Heart left ventricle (tissue), 16 donors: Measurements from ENCODE around the gene SLC4A2. TPM values are rescaled to one million over a fixed set of nuclear protein-coding genes. Genes with fewer than 3 reads are reported as not detected.
A peak's percentile ranks its signal among the peaks of the same experiment; 100 is the strongest.

Source experiments
- ATAC-seq, 4 donors: fragments of 200-7000 bp; cut with Tn5 transposase; one replicate each; pipeline ENCODE4 v1.9.1; 2020 to 2022; ENCODE audit warnings: moderate library complexity in 4 of 4, mild to moderate bottlenecking in 3 of 4, moderate number of reproducible peaks in 1 of 4
- DNase-seq, 5 donors: peaks; one replicate each; pipeline ENCODE4 v3.0.0-alpha.2; 2020
- H3K27ac ChIP-seq, 12 donors: fragments of 200-600 bp; sonication (generic) in 4 of 12; one replicate each; pipeline versions ENCODE4 v1.5.0 to v1.8.0; 2016 to 2022; ENCODE audit warnings: mild to moderate bottlenecking in 2 of 12
- H3K27me3 ChIP-seq, 9 donors: fragments of 200-600 bp; sonication (generic) in 2 of 9; one replicate each; pipeline versions ENCODE4 v1.5.1 to v1.8.0; 2016 to 2022; ENCODE audit warnings: mild to moderate bottlenecking in 3 of 9
- H3K36me3 ChIP-seq, 9 donors: fragments of 200-600 bp; sonication (generic) in 2 of 9; one replicate each; pipeline versions ENCODE4 v1.5.0 to v1.8.0; 2018 to 2022; ENCODE audit warnings: mild to moderate bottlenecking in 2 of 9
- H3K4me1 ChIP-seq, 12 donors: fragments of 200-600 bp; sonication (generic) in 4 of 12; one replicate each; pipeline versions ENCODE4 v1.5.0 to v1.8.0; 2016 to 2022; ENCODE audit warnings: mild to moderate bottlenecking in 3 of 12
- H3K4me3 ChIP-seq, 12 donors: fragments of 200-600 bp; sonication (generic) in 4 of 12; one replicate each; pipeline versions ENCODE4 v1.5.0 to v1.8.0; 2017 to 2022; ENCODE audit warnings: mild to moderate bottlenecking in 9 of 12, moderate library complexity in 4 of 12
- H3K9me3 ChIP-seq, 12 donors: fragments of 200-600 bp; sonication (generic) in 4 of 12; one replicate each; pipeline versions ENCODE4 v1.5.0 to v1.8.0; 2016 to 2022; ENCODE audit warnings: mild to moderate bottlenecking in 1 of 12
- POLR2A ChIP-seq, 2 donors: fragments of 450-650 bp; IDR thresholded peaks; one replicate each; pipeline ENCODE4 v1.6.1; 2017; ENCODE audit warnings: antibody characterized with exemption in 2 of 2, mild to moderate bottlenecking in 2 of 2, moderate library complexity in 2 of 2
- WGBS, 4 donors: extraction: QIAGEN DNeasy Blood & Tissue Kit in 2 of 4; methylation state at CpG; one replicate each; pipeline versions ENCODE4 v1.1.5 to v1.1.7; 2013 to 2018; 5-methylcytosine and 5-hydroxymethylcytosine counted together
- intact Hi-C, 10 donors: fragments of 100-400 bp; cut with DNase I; formaldehyde crosslinking; loops; one replicate each; pipeline versions ENCODE4 v1.11.1 to v1.14.2; 2022
- polyA plus RNA-seq, 2 donors: library from polyadenylated mRNA; stranded (reverse); fragments of 200-250 nt; gene quantifications; one replicate each; pipeline ENCODE4 v1.2.3, GENCODE V29; 2013
- total RNA-seq, 9 donors: library from RNA; depleted of rRNA in 2 of 9; stranded (reverse); fragments of >200 nt in 2 of 9; fragmentation: NEBNext Ultra II Directional in 3 of 9; extraction: Animal tissue kit (Norgen Biotek cat#: 25700) in 3 of 9; gene quantifications; one replicate each; pipeline versions ENCODE4 v1.1.0 to v1.2.4, GENCODE V29; 2016 to 2023
- TF ChIP-seq, protein P1 (sequence below), 12 donors: fragments of 200-600 bp; sonication (generic) in 4 of 12; IDR thresholded peaks; one replicate each; pipeline versions ENCODE4 v1.5.0 to v1.8.0; 2018 to 2022; ENCODE audit warnings: antibody characterized with exemption in 12 of 12, mild to moderate bottlenecking in 5 of 12
- donor health status: ischemic (EF 13 %, LVEDD 7.1; RV severe dilation, severe dysfunction).
- donor health status: healthy with polysubstance abuse.
- donor health status: DM: no; HTN: yes; CAD: no.
- donor health status: DM: no; HTN: no; CAD: no.
- donor health status: ischemic (EF 25% LVEDD 6.9; RV normal size, moderate dysfunction).
- donor health status: ischemic (EF 25% LVEDD 5.7; RV mildly dilated, moderate dysfunction).
- donor health status: healthy.
- donor health status: DM: yes; HTN: yes; CAD: no.
- donor health status: ischemic (EF 35%, LVEDD 5.7; RV mildly dilated, moderate dysfunction).
- donor health status: nonischemic (EF 11% LVEDD 7.7; RV severe dilation, severe dysfunction).
- donor health status: DM: yes; HTN: yes; CAD: no.
- donor health status: PGD.
- donor health status: ischemic (EF 29% LVEDD 5.4; RV normal size, mild dysfunction).
- donor health status: nonischemic (EF 23%, LVEDD 6.1; RV moderate dilation, normal function).

The SLC4A2 gene
- total and polyA plus RNA-seq, 11 donors = 44.1 to 113 (median 68.3) TPM

DNA sequence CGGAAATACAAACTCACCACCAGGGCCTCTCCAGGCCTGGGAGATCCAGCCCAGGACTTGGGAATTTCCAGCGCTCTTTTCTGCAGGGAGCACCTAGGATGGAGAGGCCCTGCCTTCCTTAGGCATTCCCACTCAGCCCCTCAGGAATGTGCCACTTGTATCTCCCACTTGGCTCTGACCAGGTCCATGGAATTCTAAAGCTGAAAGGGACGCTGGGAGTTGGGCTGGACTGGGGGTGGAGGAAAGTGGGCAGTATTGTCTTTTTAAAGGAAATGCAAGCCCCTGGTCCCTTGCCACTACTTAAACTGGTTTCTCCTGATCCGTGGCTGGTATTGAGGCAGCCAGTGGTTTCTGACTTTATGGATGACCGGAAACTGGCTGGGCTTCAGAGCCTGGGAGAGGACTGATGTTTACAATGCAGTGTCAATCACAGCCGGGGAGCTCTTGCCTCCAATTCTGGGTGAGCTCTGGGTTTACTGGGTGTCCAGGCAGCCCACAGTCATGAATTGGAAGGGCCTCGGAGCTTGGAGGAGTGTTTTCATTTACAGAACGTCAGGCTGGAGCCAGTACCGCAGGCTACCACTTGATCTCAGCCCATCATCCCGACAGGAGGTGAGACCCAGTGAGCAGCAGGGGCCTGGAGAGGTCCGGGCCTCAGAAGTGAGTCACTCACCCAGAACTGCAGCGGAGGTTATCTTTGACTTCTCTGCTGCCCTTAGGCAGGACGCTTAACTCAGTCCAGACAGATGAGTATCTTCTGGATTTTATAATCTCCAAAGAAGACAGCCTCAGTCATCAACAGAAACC lies 54.2 kb downstream of the SLC4A2 start:
- no peaks in the 10 kb centered on the region for H3K9me3 ChIP-seq
- intact Hi-C loops = loop anchor here in 9 of 10 donors (2.0 to 10.0 kb wide), 7 partner anchors 49 to 219 kb away; partner anchors contain the start of genes ABCB8 (in 2 of the 9) and ATG9B (in 1 of the 9)
- H3K27ac ChIP-seq = no peak overlapping the region
- 83 to 91% (median 84%) methylated on average over 7 to 13 of the region's 13 CpGs for WGBS, 4 donors
- no peak overlapping the region for H3K4me3 ChIP-seq
- peaks cover 0 to 13% (median 10%) of the 10 kb centered on the region in 9 donors for H3K36me3 ChIP-seq
- DNase-seq (peak in 1 of 5 donors; percentile 52), ATAC-seq (no peak)
- no peak for TF ChIP-seq POLR2A (IDR thresholded peaks at IDR 0.05)
- TF ChIP-seq, protein P1, sequence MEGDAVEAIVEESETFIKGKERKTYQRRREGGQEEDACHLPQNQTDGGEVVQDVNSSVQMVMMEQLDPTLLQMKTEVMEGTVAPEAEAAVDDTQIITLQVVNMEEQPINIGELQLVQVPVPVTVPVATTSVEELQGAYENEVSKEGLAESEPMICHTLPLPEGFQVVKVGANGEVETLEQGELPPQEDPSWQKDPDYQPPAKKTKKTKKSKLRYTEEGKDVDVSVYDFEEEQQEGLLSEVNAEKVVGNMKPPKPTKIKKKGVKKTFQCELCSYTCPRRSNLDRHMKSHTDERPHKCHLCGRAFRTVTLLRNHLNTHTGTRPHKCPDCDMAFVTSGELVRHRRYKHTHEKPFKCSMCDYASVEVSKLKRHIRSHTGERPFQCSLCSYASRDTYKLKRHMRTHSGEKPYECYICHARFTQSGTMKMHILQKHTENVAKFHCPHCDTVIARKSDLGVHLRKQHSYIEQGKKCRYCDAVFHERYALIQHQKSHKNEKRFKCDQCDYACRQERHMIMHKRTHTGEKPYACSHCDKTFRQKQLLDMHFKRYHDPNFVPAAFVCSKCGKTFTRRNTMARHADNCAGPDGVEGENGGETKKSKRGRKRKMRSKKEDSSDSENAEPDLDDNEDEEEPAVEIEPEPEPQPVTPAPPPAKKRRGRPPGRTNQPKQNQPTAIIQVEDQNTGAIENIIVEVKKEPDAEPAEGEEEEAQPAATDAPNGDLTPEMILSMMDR (IDR thresholded peaks at IDR 0.05) = no peak
- H3K4me1 ChIP-seq = peaks cover 0 to 41% (median 23%) of the 10 kb centered on the region in 12 donors
- H3K27me3 ChIP-seq = peaks cover 0 to 5% (median 0%) of the 10 kb centered on the region in 9 donors

DNA sequence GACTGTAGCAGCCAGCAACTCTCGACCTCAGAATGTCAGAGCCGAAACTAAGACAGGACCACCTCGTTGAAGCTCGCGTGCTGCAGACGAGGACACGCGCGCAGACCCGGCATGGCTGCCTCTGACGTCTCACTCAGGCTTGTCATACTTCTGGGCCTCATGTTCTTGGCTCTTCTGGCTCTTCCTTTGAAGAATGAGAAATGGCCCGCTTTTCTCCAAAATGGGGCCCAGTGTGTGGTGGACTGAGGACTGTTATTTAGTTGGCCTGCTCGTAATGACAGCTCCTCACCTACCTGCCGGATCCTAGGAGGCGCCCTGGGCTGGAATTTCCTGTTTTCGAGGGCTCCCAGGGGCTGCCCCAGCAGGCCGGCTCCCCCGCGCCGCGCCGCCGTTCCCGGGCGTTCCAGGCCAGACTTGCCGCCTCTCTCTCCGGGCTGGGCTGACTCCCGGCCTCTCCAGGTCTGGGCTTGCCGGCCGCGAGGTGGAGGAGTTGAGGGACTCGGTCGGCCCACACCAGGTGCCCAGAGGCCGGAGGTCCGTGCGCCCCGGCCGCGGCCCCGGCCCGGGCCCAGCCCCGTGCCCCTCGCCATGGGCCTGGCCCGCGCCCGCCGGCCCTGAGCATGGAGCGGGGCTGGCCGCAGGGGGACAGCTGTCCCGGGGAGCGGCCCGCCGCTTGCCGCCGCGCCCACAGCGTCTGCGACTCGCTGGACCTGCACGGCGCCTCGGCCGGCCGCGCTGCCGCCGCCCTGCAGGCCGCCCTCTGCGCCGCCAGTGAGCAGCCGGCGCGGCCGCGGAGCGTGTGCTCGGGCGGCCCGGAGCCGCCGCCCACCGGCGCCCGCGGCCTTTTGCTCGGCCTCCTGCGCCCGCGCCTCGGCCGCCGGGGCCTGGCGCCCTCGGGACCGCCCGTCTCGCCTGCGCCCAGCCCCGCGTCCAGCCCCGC lies 55.0 kb downstream of the SLC4A2 start:
- peaks cover 0 to 5% (median 0%) of the 10 kb centered on the region in 9 donors for H3K27me3 ChIP-seq
- H3K27ac ChIP-seq = no peak overlapping the region
- peaks cover 0 to 22% (median 19%) of the 10 kb centered on the region in 9 donors for H3K36me3 ChIP-seq
- intact Hi-C loops = loop anchor here in 9 of 10 donors (5.0 to 10.0 kb wide), 6 partner anchors 50 to 220 kb away; partner anchors contain the start of genes ABCB8 (in 1 of the 9) and ATG9B (in 1 of the 9)
- TF ChIP-seq POLR2A (IDR thresholded peaks at IDR 0.05) = no peak
- no peaks in the 10 kb centered on the region for H3K9me3 ChIP-seq
- H3K4me1 ChIP-seq = peaks cover 0 to 40% (median 23%) of the 10 kb centered on the region in 12 donors
- WGBS, 4 donors = 22 to 37% (median 29%) methylated on average over 43 to 101 of the region's 101 CpGs
- peak overlapping the region in 7 of 12 donors; percentile 3 to 50 (median 34) for H3K4me3 ChIP-seq
- peak in 1 of 5 donors; percentile 57 for DNase-seq
- ATAC-seq = no peak

DNA sequence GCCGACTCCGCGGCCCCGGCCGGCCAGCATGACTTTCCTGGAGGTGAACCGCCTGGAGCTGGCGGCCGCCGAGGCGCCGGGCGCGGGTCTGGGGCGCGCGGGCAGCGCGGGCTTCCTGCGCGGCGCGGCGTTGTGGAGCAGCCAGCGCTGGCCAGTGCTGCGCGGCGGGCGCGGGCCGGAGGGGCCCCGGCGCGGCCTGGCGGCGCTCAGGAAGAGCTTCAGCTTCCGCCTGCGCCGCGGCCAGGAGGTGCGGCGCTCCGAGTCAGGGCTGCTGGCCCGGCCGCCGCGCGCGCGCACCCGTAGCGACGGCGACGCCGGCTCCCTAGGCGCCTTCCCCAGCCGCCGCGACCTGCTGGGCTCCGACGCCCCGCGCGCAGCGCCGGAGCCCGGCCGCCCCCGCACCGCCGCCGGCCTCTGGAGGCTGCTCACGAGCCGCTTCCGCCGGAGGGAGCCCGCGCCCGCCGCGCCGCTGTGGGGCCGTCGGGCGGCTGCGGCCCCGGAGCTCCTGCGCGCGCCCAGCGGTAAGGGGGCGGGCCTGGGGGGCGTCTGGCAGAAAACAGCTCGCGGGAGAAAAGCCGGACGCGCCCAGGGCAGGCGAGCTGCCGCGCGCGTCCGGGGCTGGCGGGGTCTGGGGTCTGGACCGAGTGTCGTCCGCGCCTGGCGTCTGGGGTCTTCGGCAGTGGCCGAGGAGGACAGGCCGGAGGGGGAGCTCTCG lies 55.9 kb downstream of the SLC4A2 start:
- 3 to 57% (median 6%) methylated on average over 17 to 114 of the region's 114 CpGs for WGBS, 4 donors
- no peak for TF ChIP-seq POLR2A (IDR thresholded peaks at IDR 0.05)
- TF ChIP-seq, protein P1 (IDR thresholded peaks at IDR 0.05) = peak in 1 of 12 donors; percentile 15
- DNase-seq = peak in 1 of 5 donors; percentile 65
- Histone ChIP-seq H3K27me3 (peaks cover 0 to 5% (median 0%) of the 10 kb centered on the region in 9 donors), H3K4me3 (peak overlapping the region in 7 of 12 donors; percentile 9 to 50 (median 34)), H3K27ac (peak overlapping the region in 1 of 12 donors; percentile 38), H3K9me3 (no peaks in the 10 kb centered on the region), H3K4me1 (peaks cover 0 to 32% (median 18%) of the 10 kb centered on the region in 12 donors), H3K36me3 (peaks cover 0 to 31% (median 27%) of the 10 kb centered on the region in 9 donors)
- intact Hi-C loops = loop anchor here in 4 of 10 donors (10.0 kb wide), 3 partner anchors 50 to 220 kb away; partner anchors contain the start of genes ABCB8 (in 1 of the 4) and ATG9B (in 1 of the 4)
- ATAC-seq = peak in 3 of 4 donors; percentile 34 to 47 (median 35)
